HG02943 (cell line): ENCODE measurements around the gene EPYC.

Experiments used
- ATAC-seq: cut with Tn5 transposase; IDR thresholded peaks from one replicate; pipeline ENCODE4 v1.9.1; 2021; ENCODE audit warnings: mild to moderate bottlenecking, low read depth, moderate library complexity; ENCODE audit not compliant: unreplicated experiment

EPYC gene

DNA sequence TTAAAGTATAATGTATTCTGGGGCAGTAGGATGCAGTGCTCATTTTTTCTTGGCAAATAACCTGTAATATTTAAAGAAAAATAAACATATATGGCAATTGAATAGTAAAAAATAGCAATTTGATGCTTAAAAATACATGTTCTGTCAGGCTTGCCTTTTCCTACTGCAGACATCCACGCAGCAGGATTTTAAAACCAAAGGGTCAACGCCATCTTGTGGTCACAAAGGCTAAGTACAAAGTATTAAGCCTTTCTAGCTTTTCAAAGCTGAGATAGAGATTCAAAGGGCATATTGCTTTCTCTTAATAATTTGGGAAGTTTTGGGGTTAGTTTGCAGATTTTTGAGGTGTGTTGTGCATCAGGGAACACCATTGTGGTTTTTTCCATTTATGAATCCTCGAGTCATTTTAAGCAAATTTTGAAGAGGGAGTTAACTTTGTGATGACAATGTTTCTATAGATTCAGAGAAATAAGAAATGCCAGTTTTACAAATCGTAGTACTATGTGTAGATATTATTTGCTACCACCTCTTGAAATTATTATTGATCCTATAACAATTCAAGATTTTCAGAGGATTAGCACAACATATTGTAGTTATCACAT lies 45.1 kb downstream of the EPYC start:
- ATAC-seq, result peak; percentile 87

DNA sequence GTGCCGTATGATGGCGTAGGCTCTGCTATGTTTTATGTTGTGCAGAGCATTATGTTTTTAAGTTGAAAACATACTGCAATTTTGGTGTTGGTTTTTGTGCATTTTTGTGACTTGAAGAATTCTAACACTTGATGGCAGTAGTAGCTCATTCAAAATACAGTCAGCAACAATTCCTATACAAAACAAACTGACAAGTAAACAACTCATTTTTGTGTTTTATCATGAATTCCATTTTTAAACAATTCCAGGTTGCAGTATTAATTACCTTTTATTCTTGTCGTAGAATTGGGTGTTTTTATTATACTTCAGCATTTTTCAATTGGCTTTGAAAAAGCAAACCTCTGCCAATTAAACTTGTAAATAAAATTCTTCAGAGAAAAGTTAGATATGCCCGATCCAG lies 45.7 kb downstream of the EPYC start:
- no peak for ATAC-seq

DNA sequence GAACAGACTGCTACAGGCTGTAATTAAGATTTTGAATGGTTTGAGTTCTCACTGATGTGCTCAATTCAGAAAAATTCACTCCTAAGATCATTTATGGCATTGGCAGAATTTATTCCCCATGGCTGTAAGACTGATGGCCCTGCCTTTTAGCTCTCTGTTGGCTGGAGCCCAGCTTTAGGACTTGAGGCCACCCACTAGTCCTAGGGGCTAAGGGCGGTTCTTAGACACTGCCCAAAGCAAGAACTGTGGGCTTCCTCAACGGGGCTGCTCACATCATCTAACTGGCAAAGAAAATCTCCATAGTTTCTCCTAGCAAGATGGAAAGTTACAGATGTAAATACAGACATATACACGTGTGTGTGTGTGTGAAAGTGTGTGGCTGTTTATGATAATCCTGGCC lies 46.4 kb downstream of the EPYC start:
- no peak for ATAC-seq

DNA sequence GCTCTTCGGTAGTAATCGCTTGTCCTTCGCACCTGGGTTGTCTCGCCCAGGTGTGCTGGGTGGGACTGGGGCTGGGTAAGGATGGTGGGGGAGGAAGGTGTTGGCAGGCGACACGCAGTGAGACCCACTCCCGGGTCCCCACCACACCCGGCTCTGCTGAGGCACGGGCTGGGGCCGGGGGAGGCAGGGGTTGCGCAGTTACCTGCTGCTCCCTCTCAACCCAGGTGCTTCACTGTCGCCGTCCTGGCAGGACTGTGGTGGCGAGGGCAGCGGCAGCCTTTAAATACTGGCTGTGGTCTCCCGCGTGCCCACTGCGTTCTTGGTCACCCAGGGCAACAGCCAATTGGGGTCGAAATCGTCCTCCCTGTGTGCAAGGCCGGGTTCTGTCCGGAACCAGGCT lies 49.9 kb downstream of the EPYC start, which contains the start of gene CCER1:
CCER1 (minus strand) TSS at position 256 of the 400 bp plus-strand sequence. CDS start 434 bp downstream, outside the sequence.
- no peak for ATAC-seq

DNA sequence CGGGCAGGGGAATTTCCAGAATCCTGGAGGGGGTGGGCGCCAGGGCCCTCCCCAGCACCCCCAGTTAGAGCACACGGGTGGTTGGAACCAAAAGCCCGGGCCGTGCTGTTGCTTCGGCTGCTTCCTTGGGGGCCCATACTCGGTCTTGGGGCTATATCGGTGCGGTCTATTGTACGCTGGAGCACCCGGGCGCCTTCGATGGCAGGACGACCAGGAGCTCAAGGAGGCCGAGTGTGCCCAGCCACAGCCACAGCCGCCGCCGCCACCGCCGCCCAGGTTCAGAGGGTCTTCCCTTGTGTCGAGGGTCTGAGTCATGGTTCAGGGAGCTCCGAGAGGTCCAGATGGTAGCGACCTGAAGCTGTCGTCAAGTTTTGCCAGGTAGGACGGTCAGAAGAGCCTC lies 50.3 kb downstream of the EPYC start:
- ATAC-seq, result no peak

DNA sequence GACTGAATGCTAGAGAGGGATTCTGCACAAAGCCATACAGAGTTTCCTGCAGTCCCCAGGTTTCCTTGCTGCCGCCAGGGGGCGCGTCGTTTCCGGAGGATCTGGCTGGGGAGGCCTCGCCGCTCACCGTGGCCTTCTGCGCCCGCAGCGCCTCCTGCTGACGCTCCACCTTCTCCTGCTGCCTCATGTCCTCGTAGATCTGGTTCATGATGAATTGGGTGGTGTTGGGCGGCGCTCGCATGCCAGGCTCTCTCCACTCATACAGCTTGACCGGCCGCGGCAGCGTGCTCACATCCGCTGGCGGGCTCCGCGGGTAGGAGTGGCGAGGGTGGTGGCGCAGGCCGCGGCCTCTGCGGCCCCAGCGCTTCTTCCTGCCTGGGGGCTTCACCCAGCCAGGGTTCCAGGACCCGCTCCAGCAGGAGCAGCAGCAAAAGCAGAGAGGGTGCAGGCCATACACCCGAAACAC lies 50.8 kb downstream of the EPYC start:
- no peak for ATAC-seq

DNA sequence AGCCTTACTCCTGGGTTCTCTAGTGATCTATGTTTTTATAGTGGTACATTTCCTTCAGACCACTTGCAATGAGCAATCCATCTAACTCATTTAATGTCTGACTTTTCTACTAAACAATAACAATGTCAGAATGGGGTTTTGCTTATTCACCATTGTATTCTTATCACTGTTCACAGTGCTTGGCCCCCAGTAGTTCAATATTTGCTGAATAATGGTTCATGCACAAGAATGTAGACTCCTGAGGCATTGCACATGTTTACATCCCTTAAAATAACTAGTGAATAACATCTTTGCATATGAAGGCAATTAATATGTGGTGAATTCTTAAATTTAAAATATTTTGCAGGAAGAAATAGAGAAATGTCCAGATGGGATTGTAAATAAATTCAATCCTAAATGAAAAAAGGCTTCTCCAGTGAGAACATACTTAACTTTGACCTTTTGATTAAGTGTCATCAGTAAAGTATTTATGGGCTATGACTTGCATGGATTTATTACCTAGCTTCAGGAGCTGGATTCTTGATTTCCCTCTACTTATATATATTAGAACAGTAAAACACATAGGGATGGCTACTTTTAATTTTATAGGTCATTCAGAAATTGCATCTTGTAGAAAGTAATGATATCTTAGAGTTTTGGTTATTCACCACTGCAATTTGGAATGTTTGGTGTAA lies 53.2 kb downstream of the EPYC start:
- no peak for ATAC-seq

DNA sequence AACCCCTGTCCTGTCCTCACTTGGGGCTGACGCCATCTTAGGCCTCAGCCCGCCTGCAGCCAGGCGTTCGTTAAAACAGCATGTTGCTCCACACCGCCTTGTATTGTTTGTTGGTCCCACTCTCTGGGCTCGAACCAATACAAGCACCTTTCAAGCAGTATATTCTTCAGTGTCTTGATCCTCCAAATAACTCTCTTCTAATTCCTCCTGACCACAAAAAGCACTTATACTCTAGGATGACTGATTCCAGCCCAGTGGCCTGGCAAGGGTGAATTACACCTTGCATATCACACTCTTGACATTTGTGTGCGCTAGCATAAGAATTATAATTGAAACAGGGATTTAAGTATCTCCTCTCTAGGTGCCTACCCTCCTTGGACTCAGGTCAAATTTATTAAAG lies 56.9 kb downstream of the EPYC start:
- no peak for ATAC-seq

DNA sequence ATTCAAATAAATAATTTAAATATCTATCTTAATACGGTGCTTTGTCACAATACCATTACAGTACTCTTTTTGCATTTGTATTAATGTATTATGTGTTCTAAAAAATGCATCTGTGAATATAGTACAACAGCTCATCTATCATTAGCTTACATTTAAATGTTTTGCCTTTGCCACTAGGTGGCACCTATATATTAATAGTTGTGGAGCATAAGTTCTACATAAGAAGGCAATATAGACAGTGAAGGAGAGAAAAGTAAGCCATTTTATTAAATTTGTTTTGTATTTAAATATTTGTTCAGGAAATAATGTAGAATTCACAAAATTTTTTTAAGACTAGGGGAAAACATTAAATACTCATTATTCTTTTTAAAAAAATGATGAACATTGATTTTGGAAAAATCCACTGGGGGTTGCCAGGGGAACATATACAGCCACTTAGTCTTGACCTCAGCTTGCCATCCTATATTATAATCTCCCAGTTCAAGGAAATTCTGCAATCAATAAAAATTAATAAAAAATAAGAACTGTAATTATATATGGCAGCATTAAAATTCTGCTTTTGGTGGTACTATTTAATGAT lies 59.6 kb downstream of the EPYC start:
- ATAC-seq, result peak; percentile 78

DNA sequence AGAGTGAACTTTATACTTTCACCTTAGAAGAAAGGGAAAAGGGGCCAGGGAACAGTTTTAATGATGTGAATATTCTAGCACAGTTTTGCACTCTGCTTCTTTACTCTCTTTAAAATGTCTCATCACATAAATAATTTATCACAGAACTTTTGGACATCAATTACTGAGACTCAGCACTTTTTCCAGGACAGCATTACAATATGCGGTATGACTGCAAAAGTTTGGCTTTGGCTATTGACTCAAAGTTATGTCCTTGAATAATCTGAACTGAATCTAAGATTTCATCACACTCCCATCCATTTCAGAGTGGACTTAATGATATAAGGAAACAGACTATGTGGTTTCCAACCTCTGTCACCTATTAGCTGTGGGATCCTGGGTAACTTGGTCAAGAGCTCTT lies 61.5 kb downstream of the EPYC start:
- ATAC-seq, result no peak

DNA sequence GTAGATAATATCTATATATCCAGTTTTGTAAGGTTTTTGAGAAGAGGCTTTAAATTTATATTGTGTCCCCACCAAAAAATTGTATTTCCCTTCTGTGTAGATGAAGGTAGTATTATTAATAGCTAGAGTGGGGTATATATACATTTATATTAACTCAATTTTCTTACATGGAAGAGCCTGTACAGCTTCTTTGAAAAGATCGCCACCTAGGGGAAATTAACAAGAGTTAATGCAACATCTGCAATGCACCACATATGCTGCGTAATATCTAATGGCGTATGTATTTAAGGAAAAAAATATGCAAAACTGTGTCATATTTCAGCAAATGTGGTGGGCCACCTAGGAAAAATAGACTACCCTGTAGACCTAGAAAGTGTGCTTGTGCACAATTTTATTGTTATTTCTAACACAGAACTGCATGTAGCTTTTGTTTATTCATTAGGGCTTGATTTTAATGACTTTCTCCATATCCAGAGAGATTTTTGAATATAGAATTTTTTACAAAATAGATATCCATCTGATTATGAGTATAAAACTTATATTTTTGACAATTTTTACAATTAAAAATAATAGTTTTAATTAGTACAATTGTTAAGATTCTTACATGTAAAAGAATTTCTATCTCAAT lies 63.8 kb downstream of the EPYC start:
- no peak for ATAC-seq

DNA sequence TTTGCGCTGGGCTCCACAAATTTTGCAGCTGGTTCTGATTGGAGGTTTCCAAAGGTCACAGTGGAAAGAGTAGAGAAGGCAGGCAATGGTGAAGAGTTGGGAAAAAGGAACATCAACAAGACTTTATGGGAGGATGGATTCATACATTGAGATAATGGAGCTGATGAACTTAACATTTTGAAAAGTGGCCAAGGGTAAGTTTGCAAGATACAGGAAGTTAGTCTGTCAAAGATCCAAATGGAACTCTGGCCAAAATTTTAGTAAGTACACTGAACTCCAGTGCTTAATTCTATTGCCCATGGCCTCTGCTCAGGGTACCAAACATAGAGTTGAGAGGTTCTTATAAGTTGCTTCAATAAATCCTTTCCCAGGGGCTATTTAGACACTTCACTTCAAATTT lies 65.4 kb downstream of the EPYC start:
- ATAC-seq, result no peak

DNA sequence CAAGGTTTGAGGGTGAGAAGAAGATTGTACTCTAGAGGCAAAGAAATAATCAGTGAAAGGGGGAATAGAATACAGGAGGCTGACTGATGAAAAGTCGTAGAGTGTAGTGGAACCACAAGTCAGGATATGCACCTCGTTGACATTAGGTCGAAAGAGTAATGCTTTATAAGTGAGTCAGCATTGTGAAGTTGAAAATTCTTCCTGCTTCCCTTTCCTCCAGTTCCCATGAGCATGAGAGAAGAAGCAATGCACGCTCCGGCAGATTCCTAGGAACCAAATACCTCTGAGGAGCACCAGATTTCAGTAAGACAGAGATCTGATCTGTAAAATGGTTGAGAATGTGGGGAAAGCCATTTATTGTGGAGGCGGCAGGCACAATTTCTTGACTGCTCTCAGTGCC lies 66.3 kb downstream of the EPYC start:
- ATAC-seq, result no peak

DNA sequence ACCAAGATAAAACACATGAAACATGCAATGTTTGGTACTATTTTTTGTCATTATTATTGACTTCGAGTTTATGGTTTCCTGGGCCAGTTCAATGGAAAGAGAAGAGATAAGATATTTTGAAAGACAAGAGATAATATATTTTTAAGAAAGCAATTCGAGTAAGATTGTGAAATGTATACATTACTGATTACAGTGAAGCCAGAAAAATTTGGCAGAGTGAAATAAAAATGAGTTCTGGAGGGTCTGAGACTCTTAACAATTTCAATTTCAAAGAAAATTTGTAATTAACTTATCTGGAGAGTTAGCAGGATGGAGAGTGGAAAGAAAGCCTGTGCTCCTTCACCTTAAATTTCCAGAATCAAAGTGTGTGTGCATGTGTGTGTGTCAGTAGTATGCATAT lies 67.1 kb downstream of the EPYC start:
- ATAC-seq, result no peak

DNA sequence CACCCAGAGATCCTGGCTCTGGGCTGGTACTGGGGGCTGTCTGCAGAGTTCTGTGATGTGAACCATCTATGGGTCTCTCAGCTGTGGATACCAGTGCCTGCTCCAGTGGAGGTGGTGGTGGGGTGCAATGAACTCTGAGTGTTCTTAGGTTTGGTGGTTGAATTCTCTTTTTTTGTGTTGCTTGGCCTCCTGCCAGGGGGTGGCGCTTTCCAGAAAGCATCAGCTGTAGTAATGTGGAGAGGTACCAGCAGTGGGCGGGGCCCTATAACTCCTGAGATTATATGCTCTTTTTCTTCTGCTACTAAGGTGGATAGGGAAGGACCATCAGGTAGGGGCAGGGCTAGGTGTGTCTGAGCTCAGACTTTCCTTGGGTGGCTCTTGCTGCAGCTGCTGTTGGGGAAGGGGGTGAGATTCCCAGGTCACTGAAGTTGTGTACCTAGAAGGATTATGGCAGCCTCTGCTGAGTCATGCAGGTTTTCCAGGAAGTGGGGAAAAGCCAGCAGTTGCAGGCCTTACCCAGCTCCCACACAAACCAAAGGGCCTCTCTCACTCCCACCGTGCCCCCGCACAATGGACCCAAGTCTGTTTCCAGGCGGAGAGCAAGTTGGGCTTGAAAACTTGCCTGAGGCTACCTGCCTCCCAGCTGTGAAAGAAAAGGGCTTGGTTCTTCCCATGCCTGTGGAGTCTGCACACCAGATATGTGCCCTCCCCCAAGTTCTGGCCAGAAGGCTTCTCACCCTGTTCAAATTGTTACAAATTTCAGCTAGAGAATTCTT lies 68.4 kb downstream of the EPYC start:
- ATAC-seq, result no peak

DNA sequence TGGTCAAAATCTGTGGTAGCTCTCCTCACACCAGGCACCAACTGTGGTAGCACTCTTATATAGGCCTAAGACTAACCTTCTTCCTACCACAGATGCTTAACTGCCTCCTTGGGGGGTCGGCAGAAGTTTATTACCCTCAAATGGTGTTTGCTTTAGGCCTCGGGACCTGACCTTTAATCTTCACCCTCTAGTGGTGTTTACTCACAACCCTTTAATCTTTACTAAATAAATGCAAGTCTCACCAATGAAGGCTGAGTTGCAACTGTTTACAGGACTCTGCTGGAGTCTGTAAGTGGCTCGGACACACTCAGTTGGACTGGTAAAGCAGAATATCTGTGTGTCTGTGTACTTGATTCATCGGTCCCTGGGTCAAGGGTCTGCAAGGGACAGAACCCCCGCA lies 79.2 kb downstream of the EPYC start:
- ATAC-seq, result no peak

DNA sequence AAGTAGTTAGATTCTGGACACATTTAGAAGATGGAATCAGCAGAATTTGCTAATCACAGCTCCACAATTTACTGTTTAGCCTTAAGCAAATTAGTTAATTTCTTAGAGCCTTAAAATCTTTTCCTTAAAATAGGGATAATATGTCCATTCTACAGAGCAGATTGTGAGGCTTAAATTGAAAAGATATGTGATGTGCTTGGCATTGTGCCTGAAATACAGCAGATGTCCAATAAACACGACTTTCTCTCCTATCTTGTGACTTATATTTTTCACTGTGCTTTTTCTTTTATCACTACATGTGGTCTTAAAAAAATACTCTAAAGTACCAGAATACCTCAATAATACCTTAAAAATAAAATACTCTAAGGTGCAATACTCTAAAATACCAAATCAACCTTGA lies 80.4 kb downstream of the EPYC start:
- no peak for ATAC-seq

DNA sequence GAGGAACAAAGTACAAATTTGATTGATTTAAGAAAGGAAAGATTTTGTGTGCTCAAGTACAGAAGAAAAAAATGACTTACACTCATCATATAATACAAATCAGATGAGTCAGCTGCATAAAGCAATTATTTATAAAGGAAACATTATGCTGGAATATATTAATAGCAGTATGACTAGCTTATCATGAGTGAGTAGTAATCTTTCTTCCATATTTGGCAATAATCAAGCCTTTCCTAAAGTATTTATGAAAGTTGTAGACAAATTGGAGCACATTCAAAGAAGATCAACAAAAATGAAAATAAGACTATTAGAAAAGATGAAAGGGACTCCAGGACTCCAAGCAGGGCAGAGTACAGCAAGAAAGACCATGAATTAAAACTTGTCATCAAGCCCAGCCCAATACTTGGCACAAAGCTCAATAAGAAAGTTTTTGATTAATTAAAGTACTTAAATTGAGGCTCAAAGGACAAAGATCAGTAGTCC lies 82.6 kb downstream of the EPYC start:
- ATAC-seq, result no peak

DNA sequence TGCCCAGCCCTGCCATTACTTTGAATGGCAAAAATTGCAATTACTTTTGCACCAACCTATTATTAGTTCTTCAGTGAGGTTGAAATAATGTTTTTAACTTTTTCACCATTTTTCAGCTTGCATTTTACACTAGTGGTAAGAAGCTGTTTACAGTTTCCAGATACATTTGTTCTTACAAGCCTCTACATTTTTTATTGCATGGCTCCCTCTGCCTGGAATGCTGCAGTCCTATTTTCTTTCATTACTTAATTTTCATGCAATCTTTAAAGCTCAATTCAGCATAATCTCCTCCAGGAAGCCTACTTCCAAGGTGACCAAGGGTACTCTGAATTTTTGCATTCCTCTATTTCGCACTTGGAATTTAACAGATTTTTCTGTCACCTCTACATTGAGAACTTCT lies 83.2 kb downstream of the EPYC start:
- ATAC-seq, result no peak

DNA sequence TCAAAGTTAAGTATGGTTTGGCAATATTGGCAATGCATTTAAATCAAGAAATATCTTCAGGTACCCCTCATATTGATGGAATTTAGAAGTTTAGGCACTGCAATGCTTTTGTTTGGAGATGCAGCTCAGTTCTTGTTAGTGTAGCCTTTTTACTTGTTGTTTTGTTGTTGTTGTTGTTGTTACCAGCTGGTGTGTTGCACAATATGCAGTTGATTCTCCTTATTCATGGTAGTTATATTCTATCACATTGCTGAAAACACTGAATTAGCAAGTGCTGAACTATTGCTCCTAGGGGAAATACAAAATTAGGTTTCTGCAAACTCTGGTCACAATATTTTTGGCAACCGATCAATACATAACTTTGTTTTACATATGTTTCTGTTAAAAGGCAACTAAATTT lies 84.5 kb downstream of the EPYC start:
- ATAC-seq, result no peak

DNA sequence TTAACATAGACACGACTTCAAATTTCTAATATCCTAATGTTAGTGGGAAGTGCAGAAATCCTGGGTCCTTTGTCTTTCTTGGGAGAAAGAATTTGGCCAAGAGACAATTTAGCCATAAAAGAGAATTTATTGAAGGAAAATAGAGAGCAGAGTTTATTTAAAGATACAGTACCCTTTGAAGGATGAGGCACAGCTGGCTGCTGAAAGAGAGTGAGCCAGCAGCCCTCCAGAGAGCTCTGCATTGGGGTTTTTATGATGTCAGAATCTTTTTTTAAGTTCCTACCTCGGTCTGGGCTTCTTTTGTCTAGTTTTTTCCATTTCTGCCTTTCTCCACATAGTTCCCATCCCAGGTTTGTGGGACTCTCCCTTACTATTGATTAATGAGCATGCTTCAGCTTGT lies 87.3 kb downstream of the EPYC start:
- no peak for ATAC-seq
